HG03066 (cell line): ENCODE results near the gene LRCH3.

Experiments
- ATAC-seq: cut with Tn5 transposase; IDR thresholded peaks from one replicate; pipeline ENCODE4 v1.9.1; 2021; ENCODE audit warnings: low read depth; ENCODE audit not compliant: unreplicated experiment

The LRCH3 gene

GRCh38 chr3:197791892-197792647, 1.0 kb downstream of the LRCH3 start:
- peak; percentile 27 for ATAC-seq

GRCh38 chr3:197793247-197793646, 2.2 kb downstream of the LRCH3 start:
- no peak for ATAC-seq

- ATAC-seq, result no peak
These were observed 3.1 kb downstream of the LRCH3 start for GRCh38 chr3:197794115-197794514.

- ATAC-seq, result no peak
These were observed 4.1 kb downstream of the LRCH3 start for GRCh38 chr3:197795200-197795599.

GRCh38 chr3:197796087-197796486, 5.0 kb downstream of the LRCH3 start:
- no peak for ATAC-seq

- ATAC-seq, result peak; percentile 59
These were observed 7.8 kb downstream of the LRCH3 start for GRCh38 chr3:197798863-197799262.

- ATAC-seq, result no peak
These were observed 9.3 kb downstream of the LRCH3 start for GRCh38 chr3:197800379-197800778.

- ATAC-seq, result peak; percentile 51
These were observed 11.1 kb downstream of the LRCH3 start for GRCh38 chr3:197801891-197802778.

- no peak for ATAC-seq
These were observed 11.9 kb downstream of the LRCH3 start for GRCh38 chr3:197802779-197803459.

- ATAC-seq, result no peak
These were observed 13.5 kb downstream of the LRCH3 start for GRCh38 chr3:197804511-197804910.

- ATAC-seq, result no peak
These were observed 17.0 kb downstream of the LRCH3 start for GRCh38 chr3:197807969-197808587.

- ATAC-seq, result no peak
These were observed 18.4 kb downstream of the LRCH3 start for GRCh38 chr3:197809356-197810020.

- ATAC-seq, result no peak
These were observed 19.8 kb downstream of the LRCH3 start for GRCh38 chr3:197810901-197811300.

GRCh38 chr3:197811343-197811742, 20.3 kb downstream of the LRCH3 start:
- no peak for ATAC-seq

- no peak for ATAC-seq
These were observed 23.3 kb downstream of the LRCH3 start for GRCh38 chr3:197814372-197814771.

GRCh38 chr3:197820550-197821335, 29.7 kb downstream of the LRCH3 start:
- ATAC-seq, result no peak

GRCh38 chr3:197829397-197830045, 38.5 kb downstream of the LRCH3 start:
- no peak for ATAC-seq

GRCh38 chr3:197830308-197830966, 39.4 kb downstream of the LRCH3 start:
- no peak for ATAC-seq
